ENCODE data around the gene KRT1.
"Not testable (repeated sequence)": the region's sequence is repeated elsewhere in the genome, so short reads cannot be mapped to it uniquely, and the experiment has no call there.

KRT1 gene
- total RNA-seq: 0.24 to 1.0 reads per million in 2 donors

DNA sequence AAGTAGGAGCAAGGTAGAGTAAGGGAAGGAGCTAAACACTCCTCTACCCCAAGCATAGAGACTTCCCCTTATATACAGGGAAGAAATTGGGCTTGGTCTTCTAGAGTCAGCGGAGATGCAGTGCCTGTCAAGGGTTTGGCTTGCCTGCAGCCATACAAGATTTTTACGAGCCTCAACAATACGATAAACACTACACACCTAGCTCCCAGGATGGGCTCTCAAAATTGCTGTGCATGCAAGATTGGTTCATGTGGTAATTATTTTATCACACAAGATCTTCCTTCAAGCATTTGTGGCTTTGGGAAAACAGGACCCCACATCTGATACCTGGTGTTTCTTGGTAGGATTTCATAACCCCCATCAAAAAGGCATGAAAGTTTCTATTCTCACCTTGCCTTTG is at the start of gene KRT1:
Gene KRT1, minus strand, starts transcription at position 45 of the 400 bp plus-strand sequence. CDS start 59 bp downstream, outside the sequence.
- DNase-seq: no peak

DNA sequence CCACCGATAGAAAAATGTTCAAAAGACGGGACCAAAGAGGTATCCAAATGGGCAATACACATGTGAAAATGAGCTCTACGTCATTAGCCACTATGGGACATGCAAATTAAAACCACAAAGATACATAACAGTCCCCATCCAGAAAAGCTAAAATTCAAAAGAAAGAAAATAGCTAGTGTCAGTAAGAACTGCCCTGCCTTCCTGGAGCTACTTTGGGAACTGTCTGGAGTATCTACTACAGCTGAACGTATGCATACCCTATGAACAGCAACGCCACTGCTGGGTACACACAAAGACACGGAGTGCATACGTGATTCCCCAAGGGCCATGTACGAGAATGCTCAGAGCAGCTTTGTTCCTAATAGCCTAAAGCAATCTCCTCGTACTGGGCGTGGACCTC is 48.9 kb upstream of the KRT1 start:
- DNase-seq: no peak

DNA sequence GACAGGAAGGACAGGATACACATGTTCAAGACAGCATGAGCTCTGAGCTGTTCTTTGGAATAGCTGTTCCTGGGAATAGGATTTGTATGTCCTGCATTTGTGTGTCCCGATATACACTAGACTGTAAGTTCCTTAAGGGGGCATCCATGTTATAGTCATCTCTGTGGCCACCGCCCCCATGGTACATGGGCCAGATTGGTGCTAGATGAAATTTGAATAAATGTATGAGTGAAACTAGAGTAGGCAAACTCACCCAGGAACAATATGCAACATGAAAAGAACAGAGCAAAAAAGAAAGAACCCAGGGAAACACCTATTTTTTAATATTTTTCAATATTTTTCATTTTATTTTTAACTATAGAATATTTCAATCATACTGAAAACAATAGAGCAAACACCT is 48.2 kb upstream of the KRT1 start:
- DNase-seq: no peak

DNA sequence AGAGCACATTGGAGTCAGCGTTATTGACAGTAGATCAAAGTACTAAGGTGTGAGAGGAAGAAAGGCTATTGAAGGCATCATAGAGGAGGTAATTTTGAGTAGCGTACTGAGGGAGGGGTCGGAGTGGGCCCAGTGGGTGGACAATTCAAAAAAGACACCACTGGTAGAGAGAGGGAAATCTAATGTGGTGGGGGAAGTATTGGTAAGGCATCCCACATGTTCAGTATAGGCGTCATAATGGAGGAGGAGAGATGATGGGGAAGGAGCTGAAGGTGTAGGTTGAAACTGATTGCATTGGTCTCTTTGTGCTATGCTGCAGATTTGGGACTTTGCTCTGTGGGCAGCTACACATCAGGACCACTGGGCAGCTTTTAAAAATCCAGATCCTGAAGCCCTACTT is 46.8 kb upstream of the KRT1 start:
- no peak for DNase-seq

DNA sequence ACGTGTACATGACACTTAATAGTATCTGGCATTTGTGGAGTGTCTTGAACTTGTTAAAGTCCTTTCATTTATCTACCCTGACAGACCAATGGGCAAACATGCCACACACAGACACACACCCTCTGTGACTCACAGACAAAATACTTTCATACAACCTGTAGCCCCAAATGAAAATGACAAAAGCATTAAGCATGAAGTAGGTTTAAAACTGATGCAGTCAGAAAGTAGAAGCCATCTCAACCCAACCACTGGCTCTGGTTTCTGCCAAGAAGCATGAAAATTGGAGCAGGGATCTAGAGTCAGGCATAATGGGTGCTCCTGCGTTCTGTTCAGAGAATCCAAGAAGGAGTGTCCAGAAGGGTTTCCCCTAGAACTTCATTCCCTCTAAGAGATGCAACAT is 46.2 kb upstream of the KRT1 start:
- no peak for DNase-seq

DNA sequence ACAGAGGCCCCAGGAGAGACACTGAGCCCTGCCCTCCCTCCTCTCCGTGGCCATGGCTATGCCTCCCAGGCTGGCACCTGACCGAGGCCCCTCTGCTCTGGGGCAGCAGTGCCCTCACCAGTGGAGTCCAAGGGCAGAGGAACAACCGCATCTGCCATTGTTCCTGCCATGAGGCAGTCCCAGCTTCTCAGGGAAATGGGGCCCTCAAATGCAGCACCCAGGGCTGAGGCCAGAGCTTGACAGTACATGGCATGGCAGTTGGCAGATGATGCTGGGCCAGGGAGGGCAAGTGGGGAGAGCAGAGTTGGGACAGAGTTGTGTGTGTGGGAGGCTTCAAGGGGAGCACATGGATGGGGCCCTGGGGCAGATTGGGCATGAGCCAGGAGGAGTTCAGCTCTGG is 44.2 kb upstream of the KRT1 start:
- no peak for DNase-seq

DNA sequence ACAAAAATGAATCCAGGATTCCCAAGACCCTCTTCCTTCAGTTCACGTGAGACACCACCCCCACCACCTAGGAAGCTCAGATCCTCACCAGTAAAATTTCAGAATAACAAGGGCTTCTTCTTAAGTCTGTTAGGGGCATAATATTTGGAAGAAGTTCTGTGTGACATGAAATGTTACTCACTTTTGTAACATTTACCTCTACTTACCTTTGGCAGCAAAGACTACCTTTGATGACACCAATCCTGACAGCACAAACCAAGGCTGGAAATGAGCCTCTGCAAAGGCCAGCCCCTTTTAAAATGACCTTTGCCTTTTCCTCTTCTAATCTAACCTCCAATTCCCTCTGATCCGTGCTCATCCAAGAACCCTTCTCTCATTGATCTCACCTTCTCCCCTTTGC is 42.5 kb upstream of the KRT1 start:
- no peak for DNase-seq

DNA sequence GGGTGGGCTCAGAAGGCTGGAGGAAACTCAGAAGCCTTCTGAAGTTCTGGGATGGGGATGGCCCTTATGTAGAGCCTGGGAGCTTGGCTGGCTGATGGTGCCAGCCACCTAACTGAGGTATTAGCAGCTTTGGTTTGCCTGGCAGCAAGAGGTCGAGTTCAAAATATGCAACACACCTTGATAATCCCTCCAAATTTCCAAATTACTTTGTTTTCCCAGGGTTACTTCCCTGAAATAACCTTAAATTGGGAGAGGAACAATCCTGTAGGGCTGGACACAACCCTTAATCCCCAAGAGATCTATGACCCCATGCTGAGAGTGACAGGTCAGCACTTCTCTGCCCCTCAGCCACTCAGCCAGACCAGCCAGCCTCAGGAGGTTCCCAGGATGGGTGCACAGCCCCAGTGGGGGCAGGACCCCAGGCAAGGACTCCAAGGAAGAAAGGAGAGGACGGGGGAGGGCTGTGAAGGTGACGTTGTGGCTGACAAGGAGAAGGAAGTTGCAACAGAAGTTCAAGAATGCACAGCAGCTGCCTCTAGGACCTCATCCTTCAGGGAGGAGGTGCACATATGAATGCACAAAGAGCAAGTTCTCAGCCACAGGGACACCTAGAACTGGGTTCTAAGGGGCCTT is 41.7 kb upstream of the KRT1 start:
- no peak for DNase-seq

DNA sequence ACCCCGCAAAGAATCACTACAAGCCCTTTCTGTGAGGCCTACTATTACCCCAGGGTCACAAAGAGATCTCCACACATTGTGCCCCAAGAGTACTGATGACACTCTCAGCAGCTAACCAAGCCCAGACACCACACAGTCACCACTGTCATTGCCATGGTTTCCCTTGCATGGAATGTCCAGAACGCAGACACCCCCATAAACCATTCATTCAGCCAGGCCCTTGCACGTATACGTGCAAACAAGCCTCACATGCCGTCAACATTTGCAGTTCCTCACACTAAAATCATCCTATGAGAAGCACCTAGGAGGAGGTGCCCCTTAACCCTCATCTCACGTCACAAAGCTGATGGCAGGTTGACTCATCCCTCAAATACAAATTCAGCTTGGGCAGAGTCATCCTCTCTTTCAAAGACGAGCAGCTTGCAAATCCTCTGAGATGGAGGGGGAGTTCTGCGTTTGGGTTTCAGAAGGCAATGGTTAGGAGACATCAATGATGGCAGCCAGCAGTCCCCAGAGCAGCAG is 40.2 kb upstream of the KRT1 start:
- DNase-seq: no peak

DNA sequence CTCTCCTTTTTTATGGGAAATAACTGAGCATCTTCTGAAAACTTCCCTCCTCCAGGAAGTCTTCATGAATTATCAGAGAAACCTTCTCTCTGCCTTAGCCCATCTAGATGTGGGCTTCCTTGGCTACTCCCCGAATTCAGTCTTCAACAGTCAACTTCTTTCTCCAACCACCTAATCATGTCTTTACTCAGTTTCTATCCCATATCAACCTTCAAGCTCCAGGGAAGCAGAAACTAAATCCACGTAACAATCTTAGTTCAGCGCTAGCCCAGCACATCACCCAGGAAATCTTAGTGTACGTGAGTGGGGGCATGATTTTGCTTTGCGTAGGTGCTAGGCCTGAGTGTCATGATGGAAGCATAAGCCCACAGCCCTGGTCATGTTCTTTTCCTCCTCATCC is 35.9 kb upstream of the KRT1 start:
- DNase-seq: no peak

DNA sequence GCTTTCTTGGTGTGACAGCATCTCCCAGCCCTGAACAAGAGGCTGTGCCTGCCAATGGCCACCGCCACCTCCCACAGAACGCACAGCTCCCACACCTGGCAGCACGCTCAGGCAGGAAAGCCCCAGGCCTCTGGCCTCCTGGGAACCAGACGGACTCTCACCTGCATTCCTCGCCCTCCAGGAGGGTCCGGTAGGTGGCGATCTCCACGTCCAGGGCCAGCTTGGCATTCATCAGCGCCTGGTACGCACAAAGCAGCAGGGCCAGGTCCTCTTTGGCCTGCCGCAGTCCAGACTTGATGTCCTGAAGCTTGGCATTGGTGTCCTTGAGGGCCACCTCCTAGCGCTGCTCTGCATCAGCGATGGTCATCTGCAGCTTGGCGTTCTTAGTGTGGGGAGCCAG is 35.2 kb upstream of the KRT1 start:
- no peak for DNase-seq

DNA sequence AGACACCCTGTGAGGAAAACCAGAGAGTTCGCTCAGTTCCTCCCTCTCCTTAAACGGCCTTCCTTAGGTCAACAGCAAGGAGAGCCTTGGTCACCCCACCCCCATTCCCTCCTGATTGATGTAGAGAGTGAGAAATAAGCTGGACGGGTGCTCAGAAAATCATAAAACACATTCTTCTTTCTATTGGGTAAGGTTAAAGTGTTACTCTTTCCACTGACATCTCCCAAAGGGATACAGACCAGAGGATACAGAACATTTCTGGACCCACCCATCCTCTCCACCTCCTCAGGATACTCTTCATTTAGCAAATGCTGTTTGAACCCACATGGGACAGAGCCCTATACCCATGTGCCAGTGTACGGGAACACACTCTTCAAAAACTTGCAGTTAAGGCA is 34.7 kb upstream of the KRT1 start:
- DNase-seq: no peak

DNA sequence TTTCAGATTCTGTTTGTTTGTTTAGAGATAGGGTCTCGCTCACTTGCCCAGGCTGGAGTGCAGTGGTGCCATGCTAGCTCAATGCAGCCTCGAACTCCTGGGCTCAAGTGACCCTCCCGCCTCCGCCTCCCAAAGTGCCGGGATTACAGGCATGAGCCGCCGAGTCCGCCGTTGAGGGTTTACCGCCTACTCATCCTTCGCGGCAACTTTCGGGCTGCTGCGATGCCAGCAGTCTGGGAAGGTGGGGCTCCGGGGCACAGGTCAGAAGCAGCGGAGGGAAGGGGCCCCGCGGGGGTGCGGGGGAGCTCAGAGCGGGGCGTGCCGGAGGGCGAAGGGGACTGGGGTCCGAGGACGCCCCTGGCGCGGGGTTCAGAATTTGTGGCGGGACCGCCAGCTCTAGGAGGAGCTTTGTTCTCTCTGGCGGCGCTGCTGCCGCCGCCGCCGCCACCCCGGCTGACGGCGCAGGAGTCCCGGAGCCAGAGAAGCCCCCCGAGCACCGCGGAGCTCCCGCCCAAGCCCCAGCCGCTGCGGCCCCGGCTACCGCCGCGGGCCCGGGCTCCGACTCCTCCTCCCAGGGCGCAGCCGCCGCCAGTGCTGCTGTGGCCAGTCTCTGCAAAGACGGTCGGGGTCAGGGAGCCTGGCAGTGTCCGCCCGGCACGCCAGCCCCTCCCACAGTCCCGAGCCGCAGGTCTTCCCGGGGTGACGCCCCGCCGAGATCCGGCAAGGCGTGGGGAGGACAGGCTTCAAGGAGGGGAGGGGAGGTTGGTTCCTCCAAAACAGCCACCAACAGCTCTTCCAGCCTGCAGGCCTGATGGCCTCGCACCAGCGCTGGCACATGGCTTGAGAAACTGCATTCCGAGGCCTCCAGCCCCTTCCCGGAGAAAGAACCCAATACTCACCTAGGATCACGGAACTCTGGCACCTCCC is 34.0 kb upstream of the KRT1 start:
- no peak for DNase-seq

DNA sequence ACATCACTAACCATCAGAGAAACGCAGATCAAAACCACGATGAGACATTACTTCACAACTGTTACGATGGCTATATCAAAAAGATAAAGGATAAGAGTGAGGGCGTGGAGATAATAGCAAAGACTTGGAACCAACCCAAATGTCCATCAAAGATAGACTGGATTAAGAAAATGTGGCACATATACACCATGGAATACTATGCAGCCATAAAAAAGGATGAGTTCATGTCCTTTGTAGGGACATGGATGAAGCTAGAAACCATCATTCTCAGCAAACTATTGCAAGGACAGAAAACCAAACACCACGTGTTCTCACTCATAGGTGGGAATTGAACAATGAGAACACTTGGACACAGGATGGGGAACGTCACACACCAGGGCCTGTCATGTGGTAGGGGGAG is 31.9 kb upstream of the KRT1 start:
- DNase-seq: not testable (repeated sequence)

DNA sequence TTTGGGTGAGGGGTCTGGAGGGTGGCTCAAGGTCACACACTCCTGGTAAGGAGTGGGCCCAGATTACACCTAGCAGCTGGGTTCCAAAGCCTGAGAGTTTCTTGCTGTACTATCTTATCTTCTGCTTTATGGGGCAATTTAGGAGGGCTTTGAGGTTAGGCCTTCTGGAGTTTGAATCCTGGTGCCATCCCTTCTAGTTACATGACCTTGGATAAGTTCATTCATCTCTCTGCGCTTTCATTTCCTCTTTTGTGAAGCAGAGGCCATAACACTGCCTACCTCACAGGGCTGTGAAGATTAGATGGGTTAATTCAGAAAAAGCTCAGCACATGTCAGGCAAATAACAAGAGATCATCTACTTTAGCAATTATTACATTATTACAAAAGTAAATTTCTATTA is 30.5 kb upstream of the KRT1 start:
- DNase-seq: no peak

DNA sequence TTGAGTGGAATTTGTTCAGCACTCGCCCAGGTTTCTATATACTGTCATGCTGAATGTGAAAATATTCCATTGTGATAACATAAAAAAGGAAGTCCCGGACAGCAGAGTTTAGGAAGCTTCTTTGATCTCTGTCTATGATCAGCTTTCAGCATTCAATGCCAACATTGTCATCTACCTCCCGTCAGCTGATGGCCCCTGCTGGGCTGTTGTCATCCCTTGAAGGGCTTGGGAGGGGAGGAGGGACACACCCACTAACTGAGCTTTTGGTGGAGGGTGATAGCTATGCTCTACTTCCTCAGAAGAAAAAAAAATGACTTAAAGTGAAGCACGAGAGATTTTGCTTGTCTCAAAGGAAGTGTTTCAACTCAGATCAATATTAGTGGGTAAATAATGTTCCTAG is 27.8 kb upstream of the KRT1 start:
- no peak for DNase-seq

DNA sequence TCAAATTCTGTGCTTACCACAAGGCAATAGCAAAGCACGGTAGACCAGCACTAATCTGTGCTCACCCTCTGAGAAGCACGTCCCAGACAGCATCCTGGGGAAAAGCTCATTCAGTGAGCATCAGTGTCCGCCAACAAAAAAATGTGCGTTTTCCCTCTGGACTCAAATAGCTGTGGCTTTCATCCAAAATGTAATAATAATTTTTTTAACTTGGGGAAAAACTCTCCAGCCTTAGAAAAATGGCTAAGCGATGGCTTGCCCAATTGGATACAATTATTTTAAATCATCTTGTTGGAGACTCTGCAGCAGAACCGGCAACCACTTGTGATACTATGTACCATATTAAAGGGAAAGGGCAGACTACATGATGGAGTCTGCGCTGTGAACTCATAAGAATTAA is 24.3 kb upstream of the KRT1 start:
- no peak for DNase-seq

DNA sequence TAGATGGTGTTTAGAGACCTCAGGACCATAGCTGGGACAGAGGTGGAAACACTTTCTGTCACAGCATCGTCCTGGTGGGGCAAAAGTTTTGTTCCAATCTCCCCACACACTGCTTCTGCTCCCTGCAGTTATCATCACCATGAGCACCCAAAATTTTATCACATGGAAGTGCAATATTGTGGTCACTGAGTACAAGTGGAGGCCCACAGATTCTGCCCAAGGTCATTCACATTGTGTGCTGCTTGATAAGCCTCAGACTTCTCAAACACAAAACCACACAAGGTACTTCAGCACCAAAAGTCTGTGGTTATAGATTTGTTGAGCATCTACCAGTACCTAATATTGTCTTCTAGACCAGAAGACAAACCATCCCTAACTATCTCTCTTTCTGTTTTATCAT is 23.7 kb upstream of the KRT1 start:
- DNase-seq: no peak

DNA sequence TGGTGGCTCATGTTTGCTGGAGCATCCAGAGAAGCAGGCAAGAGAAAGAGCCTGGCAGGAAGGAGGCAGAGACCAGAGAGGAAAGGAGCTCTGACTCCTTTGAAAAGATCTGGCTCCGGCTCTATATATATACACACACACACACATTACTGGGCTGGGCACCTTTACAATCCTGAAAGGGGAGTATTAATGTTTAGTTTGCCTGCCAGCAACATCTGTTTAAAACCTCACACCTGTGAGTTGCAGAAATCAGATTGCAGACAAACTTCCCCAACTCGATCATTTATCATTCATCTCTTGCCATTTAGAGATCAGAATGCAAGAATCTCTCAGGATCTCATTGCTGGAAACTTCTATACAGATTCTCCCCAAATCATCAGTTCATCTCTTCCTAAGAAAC is 23.2 kb upstream of the KRT1 start, which contains the start of gene KRT77:
Gene KRT77, minus strand, starts transcription at position 101 of the 400 bp plus-strand sequence. Its CDS starts 90 bp downstream, at position 11.
- no peak for DNase-seq

DNA sequence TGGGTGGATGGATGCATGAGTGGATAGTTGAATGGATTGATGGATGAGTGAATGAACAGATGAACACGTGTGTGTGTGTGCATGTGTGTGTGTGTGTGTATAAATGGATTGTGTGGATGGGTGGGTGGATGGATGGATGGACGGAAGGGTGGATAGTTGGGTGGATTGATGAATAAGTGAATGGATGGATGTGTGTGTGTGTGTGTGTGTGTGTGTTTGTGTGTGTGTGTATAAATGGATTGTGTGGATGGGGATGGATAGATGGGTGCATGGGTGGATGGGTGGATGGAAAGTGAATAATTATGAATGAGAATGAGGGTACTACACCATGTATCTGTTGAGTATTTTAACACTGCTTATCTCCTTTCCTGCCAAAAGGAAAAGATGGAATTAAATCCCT is 22.1 kb upstream of the KRT1 start:
- no peak for DNase-seq

DNA sequence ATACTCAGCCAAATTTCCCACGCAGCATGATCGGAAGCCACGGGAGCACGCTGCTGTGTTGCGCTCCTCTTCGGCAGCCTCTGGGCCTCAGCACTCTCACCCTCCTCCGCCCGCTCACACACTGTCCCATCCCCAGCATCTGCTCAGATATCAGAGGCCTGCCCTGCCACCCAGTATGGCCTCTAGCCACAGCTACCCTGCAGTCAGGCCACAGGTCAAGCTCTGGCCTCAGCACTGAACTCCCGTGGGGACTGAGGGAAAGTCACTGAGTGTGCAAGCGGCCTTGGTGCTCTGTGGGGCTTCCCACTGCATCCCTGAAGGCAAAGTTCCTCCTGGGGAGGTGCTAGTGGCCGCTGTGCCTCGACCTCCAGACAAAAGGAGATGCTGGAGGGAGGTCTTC is 21.1 kb upstream of the KRT1 start:
- DNase-seq: no peak

DNA sequence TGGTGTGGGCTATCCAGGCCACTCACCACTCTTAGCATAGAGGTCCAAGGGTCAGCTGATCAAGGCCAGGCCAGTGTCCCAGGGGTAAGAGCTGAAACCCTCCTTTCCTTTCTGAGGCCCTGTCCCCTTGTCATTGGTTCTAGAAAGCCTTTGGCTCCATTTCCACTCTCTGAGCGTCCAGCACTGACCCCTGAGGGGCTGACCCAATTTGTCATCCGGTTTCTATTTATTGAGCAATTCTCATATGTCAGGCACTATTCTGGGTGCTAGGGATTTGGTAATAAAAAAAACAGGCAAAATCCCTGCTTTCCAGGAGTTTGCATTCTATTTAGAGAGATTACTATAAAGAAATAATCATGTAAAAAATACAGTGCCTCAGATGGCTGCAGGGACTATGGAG is 19.8 kb upstream of the KRT1 start:
- no peak for DNase-seq

DNA sequence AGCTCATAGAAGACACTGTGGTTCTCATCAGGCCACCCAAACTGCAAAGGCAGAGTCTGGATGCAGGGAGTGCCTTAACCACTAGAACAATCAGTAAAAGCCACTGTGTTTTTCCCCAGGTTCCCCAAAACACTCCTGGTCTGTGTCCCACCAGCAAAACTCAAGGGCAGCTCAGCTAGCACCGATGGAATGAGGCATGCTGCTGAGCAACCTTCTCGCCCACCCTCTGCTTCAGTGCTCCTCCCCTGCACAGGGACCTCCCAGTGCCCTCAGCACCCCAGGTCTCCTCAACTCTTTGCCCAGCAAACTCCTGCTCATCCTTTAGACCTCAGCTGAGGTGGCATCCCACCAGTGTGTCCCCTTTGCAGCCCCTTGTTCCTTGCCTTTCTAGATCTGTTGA is 19.2 kb upstream of the KRT1 start:
- DNase-seq: no peak

All from T-helper 9 cell (primary cell).